HEK293 (cell line): Measurements from ENCODE around the gene TUBGCP3.
A peak's percentile ranks its signal among the peaks of the same experiment; 100 is the strongest.

Experiments
- CTCF ChIA-PET: fragments of 350-600 bp; formaldehyde crosslinking; extraction: SDS; loops from one replicate; lab custom pipeline; 2021; ENCODE audit warnings: antibody characterized with exemption; lab: Yijun Ruan, JAX
- POLR2A ChIA-PET: fragments of 300-600 bp; formaldehyde crosslinking; extraction: SDS; loops from one replicate; lab custom pipeline; 2020; ENCODE audit warnings: antibody characterized with exemption, inconsistent platforms; lab: Yijun Ruan, JAX
- H3K27ac ChIP-seq: fragments of 200-500 bp; sonication (Bioruptor generic); 2 replicates; pipeline ENCODE4 v1.5.1; 2014; ENCODE audit warnings: low read depth, low read length, control low read depth, inconsistent platforms; ENCODE audit errors: extremely low read depth
- H3K36me3 ChIP-seq, 2 experiments: fragments of 200-500 bp in 1 of 2; sonication (Bioruptor generic) in 1 of 2; 1 replicate in 1 of 2; 2 replicates in 1 of 2; pipeline ENCODE4 v1.5.1; 2014 to 2017; ENCODE audit warnings: inconsistent platforms in 2 of 2, low read length in 2 of 2; ENCODE audit not compliant: control insufficient read depth in 2 of 2, insufficient read depth in 1 of 2
- H3K4me1 ChIP-seq: fragments of 200-500 bp; sonication (Bioruptor generic); 2 replicates; pipeline ENCODE4 v1.5.1; 2014; ENCODE audit warnings: mild to moderate bottlenecking, low read length, inconsistent platforms; ENCODE audit not compliant: control insufficient read depth, insufficient read depth
- H3K4me3 ChIP-seq: 2 replicates; pipeline ENCODE4 v1.5.1; 2011; ENCODE audit warnings: low read depth, mild to moderate bottlenecking, control low read depth, low read length, moderate library complexity
- H3K9me3 ChIP-seq: fragments of 200-500 bp; sonication (Bioruptor generic); 2 replicates; pipeline ENCODE4 v1.5.1; 2014; ENCODE audit warnings: low read depth, low read length, inconsistent platforms; ENCODE audit not compliant: control insufficient read depth, insufficient read depth
- GLIS1 ChIP-seq: fragments of 450-650 bp; formaldehyde crosslinking; IDR thresholded peaks from 2 replicates; pipeline ENCODE4 v1.5.1; 2016; ENCODE audit warnings: missing biosample characterization, missing genetic modification characterization
- MEIS1 ChIP-seq: sonication (generic); formaldehyde crosslinking; IDR thresholded peaks from 2 replicates; pipeline ENCODE4 v1.8.1; 2022; ENCODE audit warnings: missing genetic modification reagents, mild to moderate bottlenecking, borderline replicate concordance
- REST ChIP-seq: fragments of 450-650 bp; formaldehyde crosslinking; IDR thresholded peaks from 2 replicates; pipeline ENCODE4 v1.5.1; 2016; ENCODE audit warnings: missing biosample characterization, missing genetic modification characterization
- SETDB1 ChIP-seq: IDR thresholded peaks from one replicate; pipeline ENCODE4 v1.6.1; 2017; ENCODE audit warnings: mild to moderate bottlenecking, low read length, moderate library complexity, mixed read lengths; ENCODE audit not compliant: insufficient read length
- TRIM28 ChIP-seq: IDR thresholded peaks from 2 replicates; pipeline ENCODE4 v1.6.1; 2011; ENCODE audit warnings: low read length, control low read depth, borderline replicate concordance
- ZFP37 ChIP-seq: fragments of 450-650 bp; formaldehyde crosslinking; IDR thresholded peaks from 2 replicates; pipeline ENCODE4 v1.5.1; 2016; ENCODE audit warnings: missing biosample characterization, missing genetic modification characterization
- ZNF140 ChIP-seq: fragments of 450-650 bp; formaldehyde crosslinking; IDR thresholded peaks from 2 replicates; pipeline ENCODE4 v1.5.1; 2016; ENCODE audit warnings: missing biosample characterization, missing genetic modification characterization
- ZNF16 ChIP-seq: fragments of 450-650 bp; formaldehyde crosslinking; IDR thresholded peaks from 2 replicates; pipeline ENCODE4 v1.5.1; 2016; ENCODE audit warnings: low read depth, missing biosample characterization, missing genetic modification characterization
- ZNF324 ChIP-seq: fragments of 450-650 bp; formaldehyde crosslinking; IDR thresholded peaks from 2 replicates; pipeline ENCODE4 v1.5.1; 2016; ENCODE audit warnings: missing biosample characterization, missing genetic modification characterization
- ZNF398 ChIP-seq: fragments of 450-650 bp; formaldehyde crosslinking; IDR thresholded peaks from 2 replicates; pipeline ENCODE4 v1.5.1; 2017; ENCODE audit warnings: missing biosample characterization, missing genetic modification characterization
- ZNF548 ChIP-seq: fragments of 450-650 bp; formaldehyde crosslinking; IDR thresholded peaks from 2 replicates; pipeline ENCODE4 v1.5.1; 2016; ENCODE audit warnings: missing biosample characterization, missing genetic modification characterization
- ZNF549 ChIP-seq: fragments of 450-650 bp; IDR thresholded peaks from 2 replicates; pipeline ENCODE4 v1.5.1; 2018; ENCODE audit warnings: missing biosample characterization, missing genetic modification characterization, mild to moderate bottlenecking, inconsistent platforms, moderate library complexity
- ZNF558 ChIP-seq: fragments of 450-650 bp; formaldehyde crosslinking; IDR thresholded peaks from 2 replicates; pipeline ENCODE4 v1.5.1; 2016; ENCODE audit warnings: missing biosample characterization, missing genetic modification characterization
- ZNF560 ChIP-seq: fragments of 450-650 bp; formaldehyde crosslinking; IDR thresholded peaks from 2 replicates; pipeline ENCODE4 v1.5.1; 2017; ENCODE audit warnings: missing biosample characterization, missing genetic modification characterization, borderline replicate concordance

The TUBGCP3 gene

GRCh38 chr13:112438515-112438914 lies 149.4 kb downstream of the TUBGCP3 start (continued):
- TF ChIP-seq ZNF548, result no peak
- no peak for TF ChIP-seq ZFP37 (tag by site-specific recombination)

GRCh38 chr13:112438094-112438493 lies 149.9 kb downstream of the TUBGCP3 start:
- ChIA-PET CTCF (interaction anchor here (0.7 kb wide), 1 partner anchor 395 kb away, joined by 3 read pairs; no protein-coding TSS in a partner anchor), POLR2A (no interaction called here)
- no peaks in the 10 kb centered on the region for H3K4me1 ChIP-seq
- no peak overlapping the region for H3K27ac ChIP-seq
- H3K9me3 ChIP-seq, result no peaks in the 10 kb centered on the region
- no peaks in the 10 kb centered on the region for H3K36me3 ChIP-seq
- peak; percentile 91 for TF ChIP-seq TRIM28
- TF ChIP-seq SETDB1, result peak; percentile 83
- TF ChIP-seq ZNF558 (tag by site-specific recombination), result no peak
- 0 out of 2 replicates have a peak, but pooled peaks have one; percentile 23 for TF ChIP-seq ZNF549 (tag by site-specific recombination)
- TF ChIP-seq ZNF140, result peak; percentile 80
- TF ChIP-seq, all 188 proteins: peak for 4
- no peak overlapping the region for H3K4me3 ChIP-seq

GRCh38 chr13:112435973-112436372 lies 152.0 kb downstream of the TUBGCP3 start:
- no peak overlapping the region for H3K4me3 ChIP-seq
- H3K27ac ChIP-seq, result no peak overlapping the region
- H3K9me3 ChIP-seq, result no peaks in the 10 kb centered on the region
- TF ChIP-seq MEIS1 (CRISPR knock-in tag) (no peak), REST (tag by site-specific recombination) (no peak), ZNF560 (tag by site-specific recombination) (no peak), GLIS1 (no peak), ZNF16 (no peak), ZNF324 (tag by site-specific recombination) (no peak), ZNF398 (no peak)
- TF ChIP-seq, all 188 proteins: peak for 0
- H3K36me3 ChIP-seq, result no peaks in the 10 kb centered on the region
- H3K4me1 ChIP-seq, result no peaks in the 10 kb centered on the region
- CTCF ChIA-PET, result no interaction called here
- POLR2A ChIA-PET, result no interaction called here
